Natural killer cell (primary cell): ENCODE measurements around the gene SNX9. TPM values are rescaled to one million over a fixed set of nuclear protein-coding genes. Genes with fewer than 3 reads are reported as not detected.

Experiments used
- ATAC-seq, 3 donors: fragments of 150-1000 bp in 2 of 3; fragments of 200-7000 bp in 1 of 3; cut with Tn5 transposase; 1 replicate in 1 of 3; 2 replicates in 2 of 3; pipeline ENCODE4 v1.10.0; 2021; ENCODE audit warnings: mild to moderate bottlenecking in 2 of 3, moderate library complexity in 2 of 3
- DNase-seq, 2 donors: peaks; one replicate each; pipeline versions ENCODE4 v3.0.0 to v3.0.0-alpha.2; 2013 to 2021; ENCODE audit warnings: mixed read lengths in 1 of 2
- H3K27ac ChIP-seq: one replicate; pipeline ENCODE4 v1.5.1; 2013; ENCODE audit warnings: mild to moderate bottlenecking, low read length
- H3K27me3 ChIP-seq: one replicate; pipeline ENCODE4 v1.6.1; 2013; ENCODE audit warnings: low read length; ENCODE audit not compliant: control insufficient read depth, insufficient read depth
- H3K36me3 ChIP-seq: one replicate; pipeline ENCODE4 v1.6.1; 2013; ENCODE audit warnings: low read length; ENCODE audit not compliant: control insufficient read depth, insufficient read depth
- H3K4me1 ChIP-seq: one replicate; pipeline ENCODE4 v1.6.1; 2013; ENCODE audit warnings: low read length; ENCODE audit not compliant: control insufficient read depth, insufficient read depth
- H3K4me3 ChIP-seq: one replicate; pipeline ENCODE4 v1.5.1; 2013; ENCODE audit warnings: low read length
- H3K9me3 ChIP-seq: one replicate; pipeline ENCODE4 v1.6.1; 2013; ENCODE audit warnings: low read length; ENCODE audit not compliant: control insufficient read depth, insufficient read depth
- H3K27ac Mint-ChIP-seq, 2 donors: one replicate each; pipeline ENCODE4 v1.8.0; 2022; ENCODE audit warnings: mild to moderate bottlenecking in 2 of 2, mixed read lengths in 2 of 2, moderate library complexity in 1 of 2
- H3K27me3 Mint-ChIP-seq, 2 donors: one replicate each; pipeline ENCODE4 v1.8.0; 2022; ENCODE audit warnings: low read depth in 2 of 2, mixed read lengths in 2 of 2
- H3K36me3 Mint-ChIP-seq: one replicate; pipeline ENCODE4 v1.8.0; 2022; ENCODE audit warnings: mixed read lengths
- H3K4me1 Mint-ChIP-seq, 2 donors: one replicate each; pipeline ENCODE4 v1.8.0; 2022; ENCODE audit warnings: mixed read lengths in 2 of 2
- H3K4me3 Mint-ChIP-seq: one replicate; pipeline ENCODE4 v1.8.0; 2022; ENCODE audit warnings: mild to moderate bottlenecking, moderate library complexity, mixed read lengths
- H3K9me3 Mint-ChIP-seq, 2 donors: one replicate each; pipeline ENCODE4 v1.8.0; 2022; ENCODE audit warnings: mixed read lengths in 2 of 2
- WGBS: methylation state at CpG from one replicate; pipeline ENCODE4 v1.1.7; 2013; ENCODE audit warnings: missing lambda C conversion rate; ENCODE audit not compliant: insufficient coverage; 5-methylcytosine and 5-hydroxymethylcytosine counted together
- intact Hi-C: fragments of 100-400 bp; cut with micrococcal nuclease; formaldehyde crosslinking; loops from one replicate; pipeline ENCODE4 v1.14.2; 2022
- total RNA-seq, 4 donors: library from RNA; stranded (reverse); fragments of 120-200 nt in 1 of 4; gene quantifications; one replicate each; pipeline versions ENCODE4 v1.2.3 to v1.2.4, GENCODE V29; 2013 to 2022
- TF ChIP-seq, protein P1 (sequence below): fragments of 200-600 bp; IDR thresholded peaks from one replicate; pipeline ENCODE4 v1.8.0; 2022; ENCODE audit warnings: antibody characterized with exemption

The SNX9 gene
- total RNA-seq, 3 donors from 2014 or later (not counting 1 experiment from before 2014, with no cell fraction given): 6.0 to 9.7 (median 7.3) TPM

DNA sequence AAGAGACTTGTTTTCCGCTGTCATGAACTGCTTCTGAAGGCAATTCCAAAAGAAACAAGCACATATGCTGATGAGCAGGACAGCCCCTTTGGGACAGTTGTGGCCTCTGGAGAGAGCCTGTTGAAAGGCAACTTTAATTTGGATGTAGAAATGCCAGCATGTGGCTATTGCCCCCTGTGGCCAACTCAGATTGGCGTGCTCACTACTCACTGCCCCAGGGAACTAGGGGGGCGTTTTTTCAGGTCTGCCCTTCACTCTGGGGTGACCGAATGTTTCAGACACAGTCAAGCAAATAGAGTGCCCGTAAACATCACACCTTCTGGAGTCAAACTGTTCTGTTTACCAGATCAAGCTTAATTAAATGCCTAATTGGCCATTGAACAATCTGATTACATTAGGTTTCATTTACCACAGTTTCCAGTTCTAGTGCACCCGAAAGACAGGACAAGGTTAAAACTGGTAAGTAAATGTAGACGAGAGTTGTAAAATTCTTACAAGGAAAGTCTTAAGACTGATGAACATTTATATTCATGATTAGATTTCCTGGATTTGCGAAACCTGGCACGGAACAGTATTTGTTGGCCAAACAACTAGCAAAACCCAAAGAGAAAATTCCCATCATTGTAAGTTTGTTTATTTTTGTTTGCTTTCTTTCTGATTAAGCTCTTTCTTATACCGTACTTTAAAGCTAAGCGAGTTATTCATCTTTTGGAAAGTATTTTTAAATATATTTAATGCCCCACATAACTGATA, 82.7 kb downstream of the SNX9 start:
- Mint-ChIP-seq H3K36me3 (peaks cover 9% of the 10 kb centered on the region), H3K9me3 (no peaks in the 10 kb centered on the region), H3K27ac (no peak overlapping the region), H3K27me3 (peaks cover 0 to 15% of the 10 kb centered on the region in 2 donors), H3K4me3 (no peak overlapping the region), H3K4me1 (peaks cover 14 to 15% of the 10 kb centered on the region in 2 donors)
- H3K4me3 ChIP-seq: no peak overlapping the region
- intact Hi-C loops: no loop called here
- H3K9me3 ChIP-seq: no peaks in the 10 kb centered on the region
- TF ChIP-seq, protein P1, sequence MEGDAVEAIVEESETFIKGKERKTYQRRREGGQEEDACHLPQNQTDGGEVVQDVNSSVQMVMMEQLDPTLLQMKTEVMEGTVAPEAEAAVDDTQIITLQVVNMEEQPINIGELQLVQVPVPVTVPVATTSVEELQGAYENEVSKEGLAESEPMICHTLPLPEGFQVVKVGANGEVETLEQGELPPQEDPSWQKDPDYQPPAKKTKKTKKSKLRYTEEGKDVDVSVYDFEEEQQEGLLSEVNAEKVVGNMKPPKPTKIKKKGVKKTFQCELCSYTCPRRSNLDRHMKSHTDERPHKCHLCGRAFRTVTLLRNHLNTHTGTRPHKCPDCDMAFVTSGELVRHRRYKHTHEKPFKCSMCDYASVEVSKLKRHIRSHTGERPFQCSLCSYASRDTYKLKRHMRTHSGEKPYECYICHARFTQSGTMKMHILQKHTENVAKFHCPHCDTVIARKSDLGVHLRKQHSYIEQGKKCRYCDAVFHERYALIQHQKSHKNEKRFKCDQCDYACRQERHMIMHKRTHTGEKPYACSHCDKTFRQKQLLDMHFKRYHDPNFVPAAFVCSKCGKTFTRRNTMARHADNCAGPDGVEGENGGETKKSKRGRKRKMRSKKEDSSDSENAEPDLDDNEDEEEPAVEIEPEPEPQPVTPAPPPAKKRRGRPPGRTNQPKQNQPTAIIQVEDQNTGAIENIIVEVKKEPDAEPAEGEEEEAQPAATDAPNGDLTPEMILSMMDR: no peak
- H3K36me3 ChIP-seq: no peaks in the 10 kb centered on the region
- H3K4me1 ChIP-seq: peaks cover 7% of the 10 kb centered on the region
- H3K27me3 ChIP-seq: no peaks in the 10 kb centered on the region
- DNase-seq (no peak), ATAC-seq (no peak)
- 95% methylated on average over 8 of the region's 11 CpGs for WGBS
- H3K27ac ChIP-seq: no peak overlapping the region

DNA sequence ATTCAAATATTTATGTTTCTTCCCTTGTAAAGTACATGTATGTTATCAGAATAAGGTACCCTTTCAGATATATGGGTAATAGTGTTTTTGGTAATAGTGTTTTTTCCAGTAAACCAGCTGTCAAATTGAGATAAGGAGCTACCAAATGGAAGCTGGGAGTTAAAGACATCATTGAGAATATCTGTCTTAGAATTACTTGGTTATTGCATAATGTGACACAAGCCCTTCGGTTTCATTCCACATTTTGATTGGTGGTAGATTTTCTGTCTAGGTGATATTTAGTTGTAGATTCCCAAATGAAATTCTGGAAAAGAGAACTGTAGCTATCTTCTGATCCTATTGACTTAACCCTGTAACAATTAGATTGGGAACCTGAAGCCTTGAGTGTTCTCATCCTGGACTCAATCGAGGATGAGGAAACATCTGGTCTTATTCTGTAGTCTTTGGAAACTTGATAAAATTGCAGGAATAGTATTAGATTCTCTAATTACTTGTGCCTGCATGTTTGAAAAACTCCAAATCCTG, 83.6 kb downstream of the SNX9 start:
- H3K27ac Mint-ChIP-seq: no peak overlapping the region
- no peaks in the 10 kb centered on the region for H3K36me3 ChIP-seq

DNA sequence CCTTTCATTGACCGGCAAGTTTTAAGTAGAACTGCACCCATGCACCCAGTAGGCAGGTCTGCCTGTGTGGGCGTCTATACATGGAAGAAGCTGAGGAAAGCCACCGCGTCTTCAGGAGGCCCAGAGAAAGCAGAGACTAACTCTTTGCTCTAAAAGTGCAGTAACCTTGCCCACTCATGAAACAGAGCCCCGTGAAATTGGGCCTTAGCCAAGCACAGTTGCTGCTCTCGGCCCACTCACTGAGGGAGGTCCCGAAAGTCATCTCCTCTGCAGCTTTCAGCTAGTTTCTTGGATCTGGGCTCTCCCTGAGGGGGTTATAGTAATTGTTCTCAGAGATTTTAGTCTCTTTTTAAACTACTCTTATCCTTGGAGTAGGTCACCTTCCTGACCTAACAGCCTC, 84.6 kb downstream of the SNX9 start:
- Histone ChIP-seq H3K27ac (no peak overlapping the region), H3K4me3 (no peak overlapping the region), H3K27me3 (no peaks in the 10 kb centered on the region), H3K4me1 (peaks cover 7% of the 10 kb centered on the region), H3K36me3 (no peaks in the 10 kb centered on the region), H3K9me3 (no peaks in the 10 kb centered on the region)
- H3K9me3 Mint-ChIP-seq: no peaks in the 10 kb centered on the region
- peaks cover 14 to 15% of the 10 kb centered on the region in 2 donors for H3K4me1 Mint-ChIP-seq
- H3K27me3 Mint-ChIP-seq: peaks cover 0 to 15% of the 10 kb centered on the region in 2 donors
- intact Hi-C loops: no loop called here
- peaks cover 9% of the 10 kb centered on the region for H3K36me3 Mint-ChIP-seq
- ATAC-seq (no peak), DNase-seq (no peak)
- 94% methylated on average over 6 of the region's 7 CpGs for WGBS
- TF ChIP-seq, protein P1: no peak
- no peak overlapping the region for H3K4me3 Mint-ChIP-seq
- H3K27ac Mint-ChIP-seq: no peak overlapping the region

More for the DNA sequence above, 83.6 kb downstream of the SNX9 start:
- no peaks in the 10 kb centered on the region for H3K9me3 Mint-ChIP-seq
- Histone ChIP-seq H3K4me3 (no peak overlapping the region), H3K27ac (no peak overlapping the region), H3K4me1 (peaks cover 7% of the 10 kb centered on the region), H3K9me3 (no peaks in the 10 kb centered on the region), H3K27me3 (no peaks in the 10 kb centered on the region)
- H3K36me3 Mint-ChIP-seq: peaks cover 9% of the 10 kb centered on the region
- no peak for ATAC-seq
- TF ChIP-seq, protein P1: no peak
- peaks cover 0 to 15% of the 10 kb centered on the region in 2 donors for H3K27me3 Mint-ChIP-seq
- peaks cover 14 to 15% of the 10 kb centered on the region in 2 donors for H3K4me1 Mint-ChIP-seq
- intact Hi-C loops: no loop called here
- DNase-seq: no peak
- WGBS: 97% methylated on average over 2 of the region's 2 CpGs
- no peak overlapping the region for H3K4me3 Mint-ChIP-seq
